GM18858 (cell line): ENCODE measurements around the gene PTPRD.

Experiments used
- ATAC-seq: cut with Tn5 transposase; IDR thresholded peaks from one replicate; pipeline ENCODE4 v1.9.1; 2021; ENCODE audit not compliant: unreplicated experiment

The PTPRD gene

DNA sequence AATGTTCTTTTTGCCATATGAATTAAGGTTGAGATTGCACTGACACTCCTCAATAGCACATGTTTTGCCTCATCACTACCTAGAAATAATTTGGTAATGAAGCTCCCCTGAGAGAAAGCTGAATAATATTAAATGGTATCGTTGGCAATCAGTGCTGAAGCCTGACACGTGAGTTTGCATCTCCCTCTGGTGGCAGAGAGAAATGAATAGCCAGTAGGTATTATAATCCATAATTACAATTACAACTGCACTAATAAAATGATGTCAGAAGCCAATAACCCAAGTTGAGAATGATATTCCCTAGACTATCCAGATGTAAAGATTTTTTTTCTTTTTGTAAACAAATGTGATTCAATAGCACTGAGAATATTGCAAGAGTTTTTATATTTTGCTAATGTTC lies 700.3 kb downstream of the PTPRD start:
- ATAC-seq: no peak

- no peak for ATAC-seq
These were observed 707.1 kb downstream of the PTPRD start for GRCh38 chr9:9905736-9906135.

DNA sequence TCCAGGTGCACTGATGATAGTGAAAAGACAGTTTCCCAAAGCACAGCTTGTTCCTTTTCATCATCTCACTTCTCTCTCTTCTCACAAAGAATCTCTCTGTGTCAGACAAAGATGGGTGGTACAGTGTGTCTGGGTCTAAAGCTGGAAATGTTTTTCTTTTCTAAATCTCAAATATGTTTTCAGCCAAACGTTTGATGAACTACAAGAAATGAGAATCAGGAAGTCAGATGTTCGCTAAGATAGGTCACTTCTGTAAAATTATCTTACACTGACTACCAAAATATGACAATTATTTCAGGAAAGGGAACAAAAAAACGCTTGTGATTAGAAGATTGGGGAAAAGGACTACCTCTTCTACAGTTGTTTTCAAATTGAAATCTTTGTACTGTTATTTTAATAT lies 708.8 kb downstream of the PTPRD start:
- ATAC-seq: no peak

DNA sequence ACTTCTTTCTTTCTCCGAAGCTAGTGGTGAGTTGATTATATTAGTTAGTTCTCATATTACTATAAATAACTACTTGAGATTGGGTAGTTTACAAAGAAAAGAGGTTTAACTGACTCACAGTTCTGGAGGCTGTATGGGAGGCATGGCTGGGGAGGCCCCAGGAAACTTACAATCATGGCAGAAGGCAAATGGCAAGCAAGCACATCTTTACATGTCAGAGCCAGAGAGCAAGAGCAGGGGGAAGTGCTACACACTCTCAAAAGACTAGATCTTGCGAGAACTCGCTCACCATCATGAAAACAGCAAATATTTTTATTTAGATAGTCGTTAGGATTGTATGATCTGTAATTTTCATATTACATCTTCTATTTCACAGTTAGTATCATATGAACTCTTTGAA lies 711.2 kb downstream of the PTPRD start:
- no peak for ATAC-seq

- ATAC-seq: no peak
These were observed 719.0 kb downstream of the PTPRD start for GRCh38 chr9:9893837-9894236.

DNA sequence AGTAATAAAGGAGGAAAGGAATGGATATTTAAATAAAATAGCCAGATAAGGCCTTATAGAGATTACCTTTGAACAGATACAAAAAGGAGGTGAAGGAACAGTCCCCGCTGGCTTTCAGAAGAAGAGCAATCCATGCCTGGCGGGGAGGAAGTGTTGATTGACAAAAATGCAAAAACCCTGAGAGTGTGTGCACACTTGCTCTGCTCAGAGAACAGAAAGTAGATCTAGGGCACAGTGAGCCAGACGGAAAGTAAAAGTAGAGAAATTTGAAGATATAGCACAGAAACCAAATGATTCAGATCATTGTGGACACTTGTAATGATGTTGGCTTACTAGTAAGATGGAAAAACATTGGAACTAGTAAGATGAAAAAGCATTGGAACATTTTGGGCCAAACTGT lies 720.6 kb downstream of the PTPRD start:
- ATAC-seq: no peak

GRCh38 chr9:9881692-9882091 lies 731.1 kb downstream of the PTPRD start:
- ATAC-seq: no peak

DNA sequence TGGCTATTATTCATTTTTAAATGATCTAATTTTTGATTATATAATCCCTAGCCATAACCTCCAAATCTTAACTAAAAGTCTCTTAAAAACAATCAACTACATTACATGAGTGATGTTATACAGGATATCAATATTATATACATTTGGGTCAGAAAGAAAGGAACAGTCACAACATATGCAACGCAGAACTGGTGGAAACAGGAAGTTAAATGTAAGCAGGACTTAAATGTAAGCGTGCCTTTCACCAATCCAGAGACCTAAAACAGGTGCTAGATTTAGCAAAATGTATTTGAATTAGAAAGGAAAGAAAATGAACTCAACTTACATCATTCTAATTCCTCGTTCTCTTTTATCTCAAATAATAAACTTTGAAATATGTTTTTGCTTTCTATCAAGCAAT lies 738.5 kb downstream of the PTPRD start:
- ATAC-seq: no peak

GRCh38 chr9:9862235-9862810 lies 750.5 kb downstream of the PTPRD start:
- ATAC-seq: no peak

GRCh38 chr9:9855177-9856078 lies 757.4 kb downstream of the PTPRD start:
- no peak for ATAC-seq

DNA sequence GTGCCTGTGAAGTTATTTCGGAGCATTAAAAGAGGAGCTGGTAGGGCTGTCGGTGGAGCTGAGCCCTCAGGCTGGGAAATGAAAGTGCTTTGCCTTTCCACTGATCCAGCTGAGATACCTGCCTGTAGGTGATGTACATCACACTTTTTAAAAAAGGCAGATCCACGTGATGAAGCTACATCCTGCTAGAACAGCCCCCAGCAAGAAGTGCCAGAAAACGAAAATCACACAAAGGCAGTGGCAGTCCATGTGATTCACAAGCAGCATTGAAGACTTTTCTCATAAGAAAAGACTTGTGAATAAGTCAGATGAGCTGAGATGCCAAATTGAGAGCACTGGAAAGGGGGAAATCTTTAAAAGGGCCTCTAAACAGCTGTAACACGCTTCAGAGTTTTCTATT lies 765.1 kb downstream of the PTPRD start:
- ATAC-seq: no peak

DNA sequence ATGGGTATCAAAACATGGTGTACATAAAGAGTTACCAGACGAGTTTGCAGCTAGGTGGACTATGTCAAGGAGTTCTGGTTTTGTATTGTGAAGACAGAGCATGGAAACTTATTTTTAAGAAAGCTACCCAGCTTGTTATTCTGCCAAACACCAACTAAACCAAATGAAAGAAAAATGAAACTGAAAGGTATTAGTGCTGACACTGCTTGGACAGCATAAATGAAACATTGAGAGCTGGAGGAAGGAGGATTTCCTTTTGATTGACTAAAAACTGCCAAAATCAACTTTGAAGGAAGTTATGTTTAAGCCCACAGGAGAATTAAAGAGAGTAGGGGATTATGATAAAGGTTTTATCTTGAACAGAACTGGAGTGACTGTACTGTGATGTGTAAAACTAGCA lies 766.2 kb downstream of the PTPRD start:
- peak; percentile 90 for ATAC-seq

DNA sequence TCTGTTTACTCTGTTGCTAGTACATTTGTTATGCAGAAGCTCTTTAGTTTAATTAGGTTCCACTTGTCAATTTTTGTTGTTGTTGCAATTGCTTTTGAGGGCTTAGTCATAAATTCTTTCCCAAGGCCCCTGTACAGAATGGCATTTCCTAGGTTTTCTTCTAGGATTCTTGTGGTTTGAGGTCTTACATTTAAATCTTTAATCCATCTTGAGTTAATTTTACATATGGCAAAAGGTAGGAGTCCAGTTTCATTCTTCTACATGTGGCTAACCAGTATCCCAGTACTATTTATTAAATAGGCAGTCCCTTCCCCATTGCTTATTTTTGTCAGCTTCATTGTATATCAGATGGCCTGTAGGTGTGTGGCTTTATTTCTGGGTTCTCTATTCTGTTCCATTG lies 792.4 kb downstream of the PTPRD start:
- no peak for ATAC-seq

- ATAC-seq: no peak
These were observed 792.9 kb downstream of the PTPRD start for GRCh38 chr9:9819886-9820285.

GRCh38 chr9:9817176-9817575 lies 795.6 kb downstream of the PTPRD start:
- ATAC-seq: no peak

GRCh38 chr9:9804109-9804508 lies 808.7 kb downstream of the PTPRD start:
- no peak for ATAC-seq

- ATAC-seq: no peak
These were observed 813.5 kb downstream of the PTPRD start for GRCh38 chr9:9799287-9799686.

GRCh38 chr9:9792144-9792857 lies 820.5 kb downstream of the PTPRD start:
- ATAC-seq: peak; percentile 47

GRCh38 chr9:9791611-9792010 lies 821.2 kb downstream of the PTPRD start:
- no peak for ATAC-seq

DNA sequence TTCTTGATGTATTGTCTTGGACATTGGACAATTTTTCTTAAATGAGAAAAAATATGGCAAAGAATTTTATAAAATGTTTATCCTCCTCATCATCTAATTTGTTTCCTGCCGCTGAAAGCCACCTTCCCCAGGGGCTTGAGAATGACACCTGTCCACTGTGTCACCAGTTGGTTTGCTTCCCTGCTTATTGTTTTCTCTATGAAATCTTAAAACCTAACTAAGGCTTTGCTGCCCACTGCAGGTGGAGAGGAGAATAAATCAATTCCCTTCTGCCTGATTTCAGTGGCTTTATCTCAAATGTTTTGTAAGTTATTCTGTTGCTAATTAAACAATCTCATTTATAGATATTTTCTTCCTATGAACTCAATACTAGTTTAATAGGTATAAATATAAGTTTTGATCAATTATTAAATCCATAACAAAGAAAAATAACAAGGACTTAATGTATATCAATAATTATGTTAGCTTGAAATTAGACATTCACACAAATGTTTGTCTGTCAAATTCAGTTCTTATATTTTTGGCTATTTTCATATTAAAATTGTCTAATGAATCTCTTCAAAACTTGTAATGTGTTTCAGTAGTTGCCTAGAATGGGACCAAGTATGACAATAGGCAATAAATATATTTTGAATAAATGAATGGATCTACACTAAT lies 822.5 kb downstream of the PTPRD start:
- peak; percentile 79 for ATAC-seq

- no peak for ATAC-seq
These were observed 829.1 kb downstream of the PTPRD start for GRCh38 chr9:9783711-9784110.
